K562 (cell line): ENCODE measurements around the gene HK1. TPM values are rescaled to one million over a fixed set of nuclear protein-coding genes. Genes with fewer than 3 reads are reported as not detected.

Experiments
- ATF6 ChIP-seq: sonication (generic); formaldehyde crosslinking; IDR thresholded peaks from 2 replicates; pipeline ENCODE4 v1.4.0; 2020; ENCODE audit warnings: mild to moderate bottlenecking, missing genetic modification reagents
- CUX1 ChIP-seq: fragments of 200-800 bp; sonication (Bioruptor generic); IDR thresholded peaks from 2 replicates; pipeline ENCODE4 v1.6.1; 2016; ENCODE audit warnings: missing genetic modification characterization, missing compliant biosample characterization
- GMEB1 ChIP-seq: fragments of 250-450 bp; sonication (Bioruptor Pico); IDR thresholded peaks from 2 replicates; pipeline ENCODE4 v1.4.0; 2020; ENCODE audit warnings: mild to moderate bottlenecking
- MED1 ChIP-seq: sonication (generic); formaldehyde crosslinking; IDR thresholded peaks from 2 replicates; pipeline ENCODE4 v1.8.1; 2023; ENCODE audit warnings: missing genetic modification reagents, borderline replicate concordance
- MLX ChIP-seq, 2 experiments: fragments of 450-650 bp in 1 of 2; sonication (generic) in 1 of 2; formaldehyde crosslinking; conservative IDR thresholded peaks; 2 replicates each; pipeline versions ENCODE4 v1.4.0 to v1.8.1; 2020 to 2022; ENCODE audit warnings: mild to moderate bottlenecking in 1 of 2, missing genetic modification reagents in 1 of 2
- MTA3 ChIP-seq: fragments of 450-650 bp; formaldehyde crosslinking; IDR thresholded peaks from 2 replicates; pipeline ENCODE4 v1.6.1; 2017; ENCODE audit warnings: mild to moderate bottlenecking, borderline replicate concordance
- NR3C1 ChIP-seq: sonication (generic); formaldehyde crosslinking; IDR thresholded peaks from 2 replicates; pipeline ENCODE4 v1.8.1; 2022; ENCODE audit warnings: missing genetic modification reagents
- POLR2AphosphoS5 ChIP-seq: IDR thresholded peaks from 2 replicates; pipeline ENCODE4 v1.6.1; 2011; ENCODE audit warnings: mild to moderate bottlenecking, low read depth, low read length, moderate library complexity; ENCODE audit not compliant: control insufficient read depth, insufficient read depth
- RBM15 ChIP-seq: fragments of 200-400 bp; formaldehyde crosslinking; IDR thresholded peaks from 2 replicates; pipeline ENCODE4 v1.6.1; 2018; ENCODE audit warnings: mild to moderate bottlenecking, low read length, moderate library complexity; ENCODE audit not compliant: insufficient read depth
- SMAD3 ChIP-seq: fragments of 450-650 bp; formaldehyde crosslinking; conservative IDR thresholded peaks from 2 replicates; pipeline ENCODE4 v1.4.0; 2020; ENCODE audit warnings: mild to moderate bottlenecking
- SNRNP70 ChIP-seq: fragments of 200-400 bp; formaldehyde crosslinking; optimal IDR thresholded peaks from 2 replicates; pipeline ENCODE3; 2017; ENCODE audit warnings: low read depth, low read length
- TEAD4 ChIP-seq, 2 experiments: sonication (generic) in 1 of 2; formaldehyde crosslinking in 1 of 2; IDR thresholded peaks; 2 replicates each; pipeline versions ENCODE4 v1.6.1 to v1.8.0; 2012 to 2022; ENCODE audit warnings: borderline replicate concordance in 1 of 2, inconsistent platforms in 1 of 2, low read length in 1 of 2, mild to moderate bottlenecking in 1 of 2, missing genetic modification reagents in 1 of 2
- TRIM24 ChIP-seq, 2 experiments: fragments of 450-650 bp; IDR thresholded peaks; 2 replicates each; pipeline ENCODE4 v1.6.1; 2016
- ZNF212 ChIP-seq: fragments of 450-650 bp; formaldehyde crosslinking; IDR thresholded peaks from 2 replicates; pipeline ENCODE4 v1.4.0; 2020; ENCODE audit warnings: mild to moderate bottlenecking
- polyA plus RNA-seq, 8 experiments: library from polyadenylated mRNA; depleted of rRNA in 4 of 8; stranded (reverse) in 5 of 8; unstranded in 3 of 8; fragments of >200 nt; fragmentation: Nextera tagmentation in 2 of 8; fragmentation: Illumina TruSeq in 1 of 8; extraction: Ambion mirVana in 2 of 8; extraction: Trizol in 1 of 8; gene quantifications; 2 replicates each; pipeline versions ENCODE4 v1.2.1 to v1.2.3, GENCODE V29; 2011 to 2014; ENCODE audit warnings: inconsistent platforms in 1 of 8, missing spikeins in 1 of 8
- total RNA-seq, 7 experiments: library from RNA; depleted of rRNA in 6 of 7; stranded (reverse); fragments of >200 nt in 6 of 7; fragmentation: Illumina TruSeq in 2 of 7; extraction: Trizol in 2 of 7; gene quantifications; 2 replicates each; pipeline versions ENCODE4 v1.2.1 to v1.2.3, GENCODE V29; 2011 to 2021; ENCODE audit warnings: low replicate concordance in 1 of 7

The HK1 gene
- total and polyA plus RNA-seq, 9 of the 15 experiments (the other 6 are each of a cell fraction or from before 2014, with no cell fraction given): 29.2 to 444 (median 193) TPM

- TF ChIP-seq ATF6 (CRISPR knock-in tag): no peak
- no peak for TF ChIP-seq RBM15
- TF ChIP-seq MTA3: no peak
- no peak for TF ChIP-seq MED1 (CRISPR knock-in tag)
- no peak for TF ChIP-seq MLX (CRISPR knock-in tag; conservative IDR thresholded peaks at IDR 0.05)
- TF ChIP-seq POLR2AphosphoS5: no peak
- no peak for TF ChIP-seq SMAD3 (CRISPR knock-in tag)
- TF ChIP-seq SNRNP70: no peak
- TF ChIP-seq CUX1 (CRISPR knock-in tag): no peak
- TF ChIP-seq TRIM24 (IDR thresholded peaks at IDR 0.05): no peak
- TF ChIP-seq TEAD4 (IDR thresholded peaks at IDR 0.05; ENCODE audit: low read length): no peak
- no peak for TF ChIP-seq TEAD4 (CRISPR knock-in tag; IDR thresholded peaks at IDR 0.05; ENCODE audit: borderline replicate concordance)
- no peak for TF ChIP-seq GMEB1 (CRISPR knock-in tag)
- no peak for TF ChIP-seq ZNF212 (CRISPR knock-in tag)
- no peak for TF ChIP-seq NR3C1 (CRISPR knock-in tag)
Measured at GRCh38 chr10:69327463-69328379, 49.4 kb downstream of the HK1 start (continued).
